Ishikawa (cell line): Measurements from ENCODE around the gene CEP63.

Experiments
- CEBPB ChIP-seq: IDR thresholded peaks from 2 replicates; pipeline ENCODE4 v1.6.1; 2012
- CREB1 ChIP-seq: IDR thresholded peaks from 2 replicates; pipeline ENCODE4 v1.6.1; 2012; ENCODE audit warnings: low read depth
- EGR1 ChIP-seq: IDR thresholded peaks from 2 replicates; pipeline ENCODE4 v1.6.1; 2012
- EP300 ChIP-seq: IDR thresholded peaks from 2 replicates; pipeline ENCODE4 v1.6.1; 2012; ENCODE audit warnings: borderline replicate concordance
- MAX ChIP-seq: IDR thresholded peaks from 2 replicates; pipeline ENCODE4 v1.6.1; 2012
- RAD21 ChIP-seq: IDR thresholded peaks from 2 replicates; pipeline ENCODE4 v1.6.1; 2012; ENCODE audit warnings: low read depth
- REST ChIP-seq: IDR thresholded peaks from 2 replicates; pipeline ENCODE4 v1.6.1; 2012; ENCODE audit warnings: low read depth, mild to moderate bottlenecking
- TCF12 ChIP-seq: IDR thresholded peaks from 2 replicates; pipeline ENCODE4 v1.6.1; 2012; ENCODE audit warnings: low read depth
- USF1 ChIP-seq: IDR thresholded peaks from 2 replicates; pipeline ENCODE4 v1.6.1; 2012

GRCh38 chr3:134610432-134611385 is 124.9 kb downstream of the CEP63 start:
- no peak for TF ChIP-seq REST
- TF ChIP-seq MAX: no peak
- no peak for TF ChIP-seq RAD21
- no peak for TF ChIP-seq CREB1
- no peak for TF ChIP-seq EP300
- no peak for TF ChIP-seq TCF12
- no peak for TF ChIP-seq CEBPB
- no peak for TF ChIP-seq USF1
- TF ChIP-seq EGR1: no peak
